Hematopoietic multipotent progenitor cell treated with erythropoietin and hydrocortisone succinate and interleukin-3 and kit ligand, for 8 days (in vitro differentiated cells): ENCODE data around the gene LAGE3.
"Not testable (repeated sequence)": the region's sequence is repeated elsewhere in the genome, so short reads cannot be mapped to it uniquely, and the experiment has no call there.

ENCODE experiments used
- DNase-seq: peaks from one replicate; pipeline ENCODE4 v3.0.0-alpha.2; 2015

LAGE3 gene

DNA sequence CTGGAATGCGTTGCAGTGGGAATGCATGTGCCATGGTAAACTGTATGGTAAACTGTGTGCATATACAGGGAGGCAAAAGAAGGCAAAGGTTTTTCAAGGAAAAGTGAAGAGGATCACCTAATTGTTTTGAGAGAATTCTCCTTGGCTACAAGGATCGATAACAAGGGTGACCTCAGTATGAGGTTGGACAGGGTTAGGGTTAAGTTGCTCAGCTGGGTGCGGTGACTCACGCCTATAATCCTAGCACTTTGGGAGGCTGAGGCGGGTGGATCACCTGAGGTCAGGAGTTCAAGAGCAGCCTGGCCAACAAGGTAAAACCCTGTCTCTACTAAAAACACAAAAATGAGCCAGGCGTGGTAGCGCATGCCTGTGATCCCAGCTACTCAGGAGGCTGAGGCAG lies 22.3 kb upstream of the LAGE3 start:
- not testable (repeated sequence) for DNase-seq

GRCh38 chrX:154496591-154497137 lies 17.6 kb upstream of the LAGE3 start:
- DNase-seq, result peak; percentile 6

- DNase-seq, result peak; percentile 92
These were observed 16.4 kb upstream of the LAGE3 start for GRCh38 chrX:154495472-154495922.

GRCh38 chrX:154494715-154495114 lies 15.6 kb upstream of the LAGE3 start:
- DNase-seq, result no peak

DNA sequence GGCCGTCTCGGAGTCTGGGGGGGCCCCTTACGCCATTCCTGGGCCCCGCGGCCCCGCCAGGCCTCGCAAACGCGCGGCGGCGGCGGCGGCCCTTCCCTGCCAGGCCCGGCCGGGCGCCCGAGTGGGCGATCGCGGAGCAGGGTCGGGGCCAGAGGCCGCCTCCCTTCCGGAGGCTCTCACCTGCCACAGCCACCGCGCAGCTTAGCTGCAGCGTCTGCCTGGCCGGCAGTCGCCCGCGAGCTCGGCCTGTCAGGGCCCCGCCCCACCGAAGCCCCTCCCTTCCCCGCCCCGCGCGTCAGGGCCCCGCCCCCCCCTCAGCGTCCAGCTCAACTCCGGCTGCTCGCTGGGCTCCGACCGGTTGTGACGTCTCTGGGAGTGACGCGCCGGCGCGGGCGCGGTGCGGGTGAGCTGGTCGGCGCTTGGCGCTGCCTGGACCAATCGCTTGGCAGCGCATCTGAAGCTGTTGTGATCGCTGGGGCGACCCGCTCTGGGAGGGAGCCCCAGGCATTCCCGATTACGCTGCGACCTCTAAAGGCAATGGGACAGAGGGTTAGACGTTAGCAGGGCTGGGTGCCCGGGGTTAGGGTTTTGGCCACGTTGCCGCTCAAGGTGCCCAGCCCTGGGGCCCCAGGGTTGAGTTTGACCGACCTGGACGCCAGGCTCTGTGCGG lies 11.5 kb upstream of the LAGE3 start, which contains the start of gene SLC10A3:
Gene SLC10A3, minus strand, starts transcription at position 216 of the 670 bp plus-strand sequence. CDS start 1,689 bp downstream, outside the sequence.
- DNase-seq, result peak; percentile 93

GRCh38 chrX:154490021-154490413 lies 10.9 kb upstream of the LAGE3 start:
- DNase-seq, result peak; percentile 47

GRCh38 chrX:154489182-154489581 lies 10.1 kb upstream of the LAGE3 start:
- no peak for DNase-seq

GRCh38 chrX:154488336-154489075 lies 9.4 kb upstream of the LAGE3 start:
- DNase-seq, result no peak

GRCh38 chrX:154487518-154488290 lies 8.6 kb upstream of the LAGE3 start:
- no peak for DNase-seq

DNA sequence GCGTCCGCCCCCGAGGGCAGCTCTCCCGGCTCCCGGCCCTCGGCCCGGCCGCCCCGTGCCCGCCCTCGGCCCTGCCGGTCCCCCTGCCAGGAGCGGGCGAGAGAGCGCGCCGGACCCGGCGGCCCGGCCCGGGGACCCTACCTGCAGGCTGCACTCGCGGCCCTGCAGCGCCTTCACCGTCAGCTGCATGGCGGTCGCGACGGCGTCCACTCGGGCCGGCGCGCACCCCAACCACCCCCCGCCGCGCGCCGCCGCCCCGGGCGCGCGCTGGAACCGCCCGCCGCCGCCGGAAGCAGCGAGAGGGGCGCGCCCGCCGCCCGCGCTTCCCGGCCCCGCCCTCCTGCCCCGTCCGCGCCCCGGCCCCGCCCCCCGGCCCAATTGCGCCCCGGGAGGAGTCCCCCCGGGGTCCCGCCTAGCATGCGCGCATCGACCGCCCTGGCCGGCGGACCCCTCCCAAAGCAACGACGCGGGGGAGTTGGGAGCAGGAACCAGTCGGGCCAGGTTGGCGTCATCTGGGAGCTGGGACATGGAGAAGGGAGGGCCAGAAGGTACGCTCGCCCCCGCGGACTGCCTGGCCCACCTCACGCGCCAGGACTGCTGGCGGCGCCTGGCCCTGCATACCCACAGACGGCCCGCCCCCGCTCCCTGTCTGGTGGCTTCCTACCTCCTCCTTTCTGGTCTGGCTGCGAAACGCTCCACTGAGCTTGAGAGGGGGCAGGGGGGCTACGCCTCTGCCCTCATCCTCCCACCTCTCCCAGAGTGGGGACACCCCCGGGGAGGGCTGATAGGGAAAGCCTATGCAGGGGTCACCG lies 7.5 kb upstream of the LAGE3 start, which contains the start of gene UBL4A:
Gene UBL4A, minus strand, starts transcription at position 220 of the 812 bp plus-strand sequence. Its CDS starts 31 bp downstream, at position 189.
- DNase-seq, result peak; percentile 48

- DNase-seq, result peak; percentile 9
These were observed 6.9 kb upstream of the LAGE3 start for GRCh38 chrX:154486052-154486395.

DNA sequence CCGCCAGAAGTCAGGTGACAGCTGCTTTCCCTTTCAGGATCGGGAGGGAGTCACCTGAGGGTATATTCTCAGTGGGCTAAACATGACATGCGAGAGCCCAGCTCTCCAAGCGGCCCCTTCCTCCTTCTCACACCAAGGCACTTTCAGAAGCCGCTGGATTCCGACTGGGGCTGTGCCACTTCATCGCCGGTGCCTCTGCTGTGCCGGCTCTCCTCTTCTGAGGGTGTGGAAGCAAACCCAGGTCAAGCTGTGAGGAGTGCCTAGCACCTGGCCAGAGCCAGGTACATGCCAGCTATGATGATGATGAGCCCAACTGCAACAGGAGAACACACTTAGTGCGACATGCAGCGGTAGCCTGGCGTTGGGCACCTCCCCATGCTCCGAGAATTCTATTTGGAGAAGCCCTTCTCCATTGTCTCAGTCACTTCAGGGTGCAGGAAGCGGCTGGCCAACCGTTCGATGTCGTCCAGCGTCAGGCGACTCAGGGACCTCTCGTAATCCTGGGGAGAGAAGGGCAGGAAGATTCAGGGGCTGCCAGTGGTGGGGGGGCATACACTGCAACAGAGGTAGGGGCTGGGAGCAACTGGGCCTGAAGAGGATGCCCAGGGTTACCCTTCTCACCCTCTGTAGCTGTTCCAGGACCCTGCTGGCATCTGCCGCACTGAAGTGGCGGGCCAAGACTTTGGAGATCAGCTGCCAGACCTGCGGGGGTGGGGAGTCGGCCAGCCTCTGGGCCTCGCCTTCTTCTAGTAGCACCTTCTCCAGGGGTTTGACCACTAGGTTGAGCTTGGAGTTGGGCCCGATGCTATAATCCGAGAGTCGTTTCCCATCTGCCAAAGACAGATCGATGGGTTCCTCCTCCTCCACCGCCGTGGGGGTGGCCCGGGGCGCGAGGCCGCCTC lies 6.3 kb upstream of the LAGE3 start:
- peak; percentile 10 for DNase-seq

- DNase-seq, result peak; percentile 84
These were observed 5.4 kb upstream of the LAGE3 start for GRCh38 chrX:154484255-154485149.

- no peak for DNase-seq
These were observed 4.2 kb upstream of the LAGE3 start for GRCh38 chrX:154483325-154483724.

- no peak for DNase-seq
These were observed 3.7 kb upstream of the LAGE3 start for GRCh38 chrX:154482786-154483185.

DNA sequence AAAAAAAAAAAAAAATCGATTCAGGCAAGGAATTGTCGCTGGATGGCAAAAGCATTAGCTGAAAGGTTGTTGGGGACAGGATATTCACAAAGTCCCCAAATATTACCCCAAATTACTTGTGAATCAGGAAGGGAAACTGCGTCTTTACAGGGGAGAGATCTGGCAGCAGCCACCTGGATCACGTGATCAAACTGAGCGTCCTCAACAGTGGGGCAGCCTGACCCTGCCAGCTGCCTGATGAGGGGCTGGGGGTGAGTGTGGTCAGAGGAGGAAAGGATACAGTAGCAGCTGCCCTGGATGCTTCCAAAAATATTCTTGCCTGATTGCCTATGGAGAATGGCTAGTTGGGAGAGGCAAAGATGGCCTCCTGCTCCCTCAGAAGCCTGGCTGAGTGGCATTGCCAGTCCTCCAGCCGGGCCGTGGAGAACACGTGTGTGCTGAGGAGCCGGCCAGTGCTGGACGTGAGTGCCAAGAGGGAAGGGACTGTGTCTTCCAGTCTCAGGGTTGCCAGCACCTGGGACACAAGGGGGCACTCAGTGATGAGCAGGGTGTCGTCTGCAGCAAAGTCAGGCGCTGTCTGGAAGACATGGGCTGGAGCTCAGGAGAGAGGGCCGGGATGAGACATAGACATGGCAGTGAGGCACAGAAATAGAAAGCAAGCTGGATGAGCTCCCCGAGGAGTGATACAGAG lies 3.0 kb upstream of the LAGE3 start:
- no peak for DNase-seq

GRCh38 chrX:154481195-154481594 lies 2.1 kb upstream of the LAGE3 start:
- no peak for DNase-seq

DNA sequence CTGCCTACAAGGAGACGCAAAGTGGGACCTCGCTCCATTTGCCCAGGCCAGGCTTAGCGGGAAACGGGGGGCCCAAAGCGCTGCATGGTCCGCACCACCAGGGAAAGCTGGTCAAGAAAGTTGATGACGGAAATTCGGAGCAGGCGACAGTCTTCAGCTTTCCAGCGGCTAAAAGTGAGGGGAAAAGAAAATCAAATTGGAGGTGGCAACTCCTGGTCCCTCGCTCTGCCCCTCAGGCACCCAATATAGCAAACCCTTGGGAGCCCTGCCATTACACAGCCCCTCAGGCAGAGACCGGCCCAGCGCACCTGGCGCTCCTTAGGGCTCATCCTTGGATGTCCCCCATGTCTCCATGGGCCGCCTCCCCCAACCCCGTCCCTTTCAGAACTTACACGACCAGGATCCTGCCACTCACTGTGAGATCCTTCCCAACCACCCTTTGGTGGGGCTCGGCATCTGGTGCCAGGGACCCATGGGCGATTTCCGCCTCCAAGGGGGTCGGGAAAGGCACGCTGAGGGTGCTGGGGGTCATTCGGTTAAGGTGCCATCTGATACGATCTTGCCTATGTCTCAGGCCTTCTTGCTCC lies 1.1 kb downstream of the LAGE3 start:
- no peak for DNase-seq

- DNase-seq, result no peak
These were observed 2.3 kb downstream of the LAGE3 start for GRCh38 chrX:154476821-154477220.
